ENCODE data around the gene KLHL9.
A peak's percentile ranks its signal among the peaks of the same experiment; 100 is the strongest.

The KLHL9 gene

GRCh38 chr9:21317956-21318923 is 17.0 kb downstream of the KLHL9 start:
- peak; percentile 5 for DNase-seq (ENCODE audit: low read depth)

GRCh38 chr9:21316860-21317259 is 18.3 kb downstream of the KLHL9 start:
- DNase-seq (ENCODE audit: low read depth) = no peak

GRCh38 chr9:21316032-21316842 is 19.0 kb downstream of the KLHL9 start:
- no peak for DNase-seq (ENCODE audit: low read depth)

DNA sequence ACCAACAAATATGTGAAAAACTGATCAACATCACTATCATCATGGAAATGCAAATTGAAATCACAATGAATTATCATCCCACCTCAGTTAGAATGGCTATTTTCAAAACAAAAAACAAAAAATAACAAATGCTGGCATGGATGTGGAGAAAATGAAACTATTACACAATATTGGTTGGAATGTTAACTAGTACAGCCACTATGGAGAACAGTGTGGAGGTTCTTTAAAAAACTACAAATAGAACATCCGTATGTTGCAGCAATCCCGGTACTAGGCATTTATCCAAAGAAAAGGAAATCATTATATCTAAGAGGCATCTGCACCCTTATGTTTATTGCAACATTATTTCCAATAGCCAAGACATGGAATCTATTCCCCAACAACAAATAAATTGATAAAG is 21.1 kb downstream of the KLHL9 start:
- DNase-seq (ENCODE audit: low read depth) = no peak

DNA sequence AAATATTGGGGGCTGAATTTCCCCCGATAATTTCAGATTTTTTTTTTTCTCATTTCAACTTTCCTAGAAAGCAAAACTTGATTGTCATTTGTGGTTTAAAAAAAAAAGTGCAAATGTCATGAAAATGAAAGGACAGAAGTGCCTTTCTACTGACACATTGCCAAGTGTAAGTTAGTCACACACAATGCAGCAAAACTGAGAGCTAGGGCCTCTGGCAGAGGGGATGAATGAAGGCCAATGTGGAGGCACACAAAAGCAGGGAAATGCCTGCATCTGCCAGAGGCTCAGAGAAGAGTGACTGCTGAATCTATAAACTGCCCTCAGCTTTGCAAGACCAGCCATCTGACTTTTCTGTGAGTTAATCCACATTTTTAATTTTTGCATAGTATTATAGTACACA is 23.3 kb downstream of the KLHL9 start:
- DNase-seq (ENCODE audit: low read depth) = no peak

GRCh38 chr9:21305213-21305612 is 30.0 kb downstream of the KLHL9 start, which contains the start of gene IFNA5:
Gene IFNA5 (minus strand): TSS chr9:21305313. CDS start chr9:21305256, 57 bp downstream.
- DNase-seq (ENCODE audit: low read depth) = no peak

- no peak for DNase-seq (ENCODE audit: low read depth)
Measured at GRCh38 chr9:21295992-21296391, 39.2 kb downstream of the KLHL9 start.

GRCh38 chr9:21294904-21295538 is 40.2 kb downstream of the KLHL9 start:
- DNase-seq (ENCODE audit: low read depth) = no peak

DNA sequence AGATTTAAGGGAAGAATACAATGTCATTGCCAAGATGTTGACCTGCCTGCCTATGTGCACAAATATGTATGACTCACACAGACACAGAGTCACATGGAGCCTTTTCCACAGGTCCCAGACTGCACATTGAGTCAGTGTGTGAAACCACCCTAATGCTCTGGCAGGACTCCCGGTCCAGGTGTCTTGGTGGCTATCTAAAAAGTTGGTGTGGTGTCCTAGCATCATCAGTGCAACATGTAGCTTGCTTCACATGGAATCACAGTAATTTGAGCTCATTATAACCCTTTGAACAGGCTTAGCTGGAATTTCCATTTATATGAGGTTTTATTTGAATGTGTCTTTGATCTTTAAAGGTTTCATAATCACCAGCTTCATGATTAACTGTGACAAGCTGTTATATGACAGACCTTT is 40.8 kb downstream of the KLHL9 start:
- no peak for DNase-seq (ENCODE audit: low read depth)

GRCh38 chr9:21289848-21290247 is 45.4 kb downstream of the KLHL9 start:
- no peak for DNase-seq (ENCODE audit: low read depth)

GRCh38 chr9:21287280-21287679 is 47.9 kb downstream of the KLHL9 start:
- no peak for DNase-seq (ENCODE audit: low read depth)

- no peak for DNase-seq (ENCODE audit: low read depth)
Measured at GRCh38 chr9:21286659-21287058, 48.5 kb downstream of the KLHL9 start.

DNA sequence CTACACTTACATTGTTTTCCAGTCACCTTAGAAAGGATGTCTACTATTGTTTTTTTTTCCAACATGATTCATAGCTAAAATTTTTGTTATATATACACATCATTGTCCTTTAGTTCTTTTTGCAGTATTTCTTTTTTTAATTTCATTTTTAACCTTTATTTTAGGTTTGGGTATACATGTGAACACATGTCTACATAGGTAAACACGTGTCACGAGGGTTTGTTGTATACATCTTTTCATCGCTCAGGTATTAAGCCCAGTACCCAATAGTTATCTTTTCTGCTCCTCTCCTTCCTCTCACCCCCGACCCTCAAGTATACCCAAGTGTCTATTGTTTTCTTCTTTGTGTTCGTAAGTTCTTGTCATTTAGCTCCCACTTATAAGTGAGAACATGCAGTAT is 49.1 kb downstream of the KLHL9 start:
- no peak for DNase-seq (ENCODE audit: low read depth)

DNA sequence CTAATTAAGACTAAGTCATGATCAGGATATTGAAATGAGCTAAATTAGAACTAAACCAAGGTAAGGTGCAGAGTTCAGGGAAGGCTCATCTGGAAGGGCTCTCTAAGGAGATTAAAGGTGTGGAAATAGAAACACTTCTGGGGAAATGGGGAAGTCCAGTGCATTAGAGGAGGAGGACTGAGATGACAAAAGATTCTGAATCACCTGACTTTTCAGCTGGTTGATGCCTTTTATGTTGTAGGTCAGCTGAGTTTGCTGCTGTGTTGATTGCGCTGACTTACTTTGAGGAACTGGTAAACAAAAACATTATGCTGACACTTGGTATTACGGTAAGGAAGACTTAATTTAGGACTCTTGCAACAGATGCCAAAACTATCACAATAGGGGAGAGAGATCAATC is 53.9 kb downstream of the KLHL9 start:
- DNase-seq (ENCODE audit: low read depth) = no peak
